Mesothelial cell of epicardium (in vitro differentiated cells): ENCODE data around the gene HOXD3. TPM values are rescaled to one million over a fixed set of nuclear protein-coding genes. Genes with fewer than 3 reads are reported as not detected.
A peak's percentile ranks its signal among the peaks of the same experiment; 100 is the strongest.

Experiments
- DNase-seq, 2 experiments: peaks; one replicate each; pipeline ENCODE4 v3.0.0; 2021; ENCODE audit warnings: low spot score in 2 of 2; ENCODE audit not compliant: unreplicated experiment in 2 of 2
- H3K27ac Mint-ChIP-seq: 2 replicates; pipeline ENCODE4 v1.8.0; 2021; ENCODE audit warnings: mixed read lengths
- H3K27me3 Mint-ChIP-seq: 2 replicates; pipeline ENCODE4 v1.8.0; 2021; ENCODE audit warnings: low read depth, mixed read lengths
- H3K36me3 Mint-ChIP-seq: 2 replicates; pipeline ENCODE4 v1.8.0; 2021; ENCODE audit warnings: mixed read lengths
- H3K4me1 Mint-ChIP-seq: 2 replicates; pipeline ENCODE4 v1.8.0; 2021; ENCODE audit warnings: mixed read lengths
- H3K4me3 Mint-ChIP-seq: 2 replicates; pipeline ENCODE4 v1.8.0; 2021; ENCODE audit warnings: mild to moderate bottlenecking, moderate library complexity, mixed read lengths
- H3K9me3 Mint-ChIP-seq: 2 replicates; pipeline ENCODE4 v1.8.0; 2021; ENCODE audit warnings: mixed read lengths
- total RNA-seq: library from RNA; stranded (reverse); gene quantifications from 3 replicates; pipeline ENCODE4 v1.2.1, GENCODE V29; 2021
- TF ChIP-seq, protein P1 (sequence below): fragments of 200-600 bp; sonication (generic); IDR thresholded peaks from one replicate; pipeline ENCODE4 v1.5.0; 2021; ENCODE audit warnings: antibody characterized with exemption; ENCODE audit not compliant: unreplicated experiment

The HOXD3 gene
- total RNA-seq, 1 donor from 2014 or later: 1.1 TPM

DNA sequence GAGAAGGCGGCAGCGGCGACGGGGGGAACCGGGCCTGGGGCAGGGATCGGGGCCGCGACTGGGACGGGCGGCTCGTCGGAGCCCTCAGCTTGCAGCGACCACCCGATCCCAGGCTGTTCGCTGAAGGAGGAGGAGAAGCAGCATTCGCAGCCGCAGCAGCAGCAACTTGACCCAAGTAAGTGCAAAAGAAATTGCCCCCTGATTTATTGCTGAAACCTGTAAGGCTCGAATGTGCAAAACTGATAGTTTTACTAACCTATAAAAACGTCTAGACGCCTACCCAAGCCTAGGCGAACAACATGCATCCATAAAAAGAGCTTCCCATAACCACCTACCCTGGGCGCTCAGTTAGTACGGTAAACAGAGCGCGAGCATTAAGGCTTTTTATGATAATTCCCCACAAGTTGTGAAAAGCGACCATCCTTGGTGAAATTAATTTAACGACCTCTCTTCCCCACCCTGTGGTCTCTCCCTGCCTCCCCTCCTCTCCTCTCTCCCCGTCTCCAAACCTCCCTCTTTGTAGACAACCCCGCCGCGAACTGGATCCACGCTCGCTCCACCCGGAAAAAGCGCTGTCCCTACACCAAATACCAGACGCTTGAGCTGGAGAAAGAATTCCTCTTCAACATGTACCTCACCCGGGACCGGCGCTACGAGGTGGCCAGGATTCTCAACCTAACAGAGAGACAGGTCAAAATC lies 33.5 kb upstream of the HOXD3 start:
- Mint-ChIP-seq H3K36me3 (no peaks in the 10 kb centered on the region), H3K27me3 (peaks cover 98% of the 10 kb centered on the region), H3K9me3 (no peaks in the 10 kb centered on the region), H3K4me1 (peaks cover 13% of the 10 kb centered on the region), H3K27ac (no peak overlapping the region), H3K4me3 (peak overlapping the region; percentile 58)
- TF ChIP-seq, protein P1, sequence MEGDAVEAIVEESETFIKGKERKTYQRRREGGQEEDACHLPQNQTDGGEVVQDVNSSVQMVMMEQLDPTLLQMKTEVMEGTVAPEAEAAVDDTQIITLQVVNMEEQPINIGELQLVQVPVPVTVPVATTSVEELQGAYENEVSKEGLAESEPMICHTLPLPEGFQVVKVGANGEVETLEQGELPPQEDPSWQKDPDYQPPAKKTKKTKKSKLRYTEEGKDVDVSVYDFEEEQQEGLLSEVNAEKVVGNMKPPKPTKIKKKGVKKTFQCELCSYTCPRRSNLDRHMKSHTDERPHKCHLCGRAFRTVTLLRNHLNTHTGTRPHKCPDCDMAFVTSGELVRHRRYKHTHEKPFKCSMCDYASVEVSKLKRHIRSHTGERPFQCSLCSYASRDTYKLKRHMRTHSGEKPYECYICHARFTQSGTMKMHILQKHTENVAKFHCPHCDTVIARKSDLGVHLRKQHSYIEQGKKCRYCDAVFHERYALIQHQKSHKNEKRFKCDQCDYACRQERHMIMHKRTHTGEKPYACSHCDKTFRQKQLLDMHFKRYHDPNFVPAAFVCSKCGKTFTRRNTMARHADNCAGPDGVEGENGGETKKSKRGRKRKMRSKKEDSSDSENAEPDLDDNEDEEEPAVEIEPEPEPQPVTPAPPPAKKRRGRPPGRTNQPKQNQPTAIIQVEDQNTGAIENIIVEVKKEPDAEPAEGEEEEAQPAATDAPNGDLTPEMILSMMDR: no peak
- DNase-seq: no peak

DNA sequence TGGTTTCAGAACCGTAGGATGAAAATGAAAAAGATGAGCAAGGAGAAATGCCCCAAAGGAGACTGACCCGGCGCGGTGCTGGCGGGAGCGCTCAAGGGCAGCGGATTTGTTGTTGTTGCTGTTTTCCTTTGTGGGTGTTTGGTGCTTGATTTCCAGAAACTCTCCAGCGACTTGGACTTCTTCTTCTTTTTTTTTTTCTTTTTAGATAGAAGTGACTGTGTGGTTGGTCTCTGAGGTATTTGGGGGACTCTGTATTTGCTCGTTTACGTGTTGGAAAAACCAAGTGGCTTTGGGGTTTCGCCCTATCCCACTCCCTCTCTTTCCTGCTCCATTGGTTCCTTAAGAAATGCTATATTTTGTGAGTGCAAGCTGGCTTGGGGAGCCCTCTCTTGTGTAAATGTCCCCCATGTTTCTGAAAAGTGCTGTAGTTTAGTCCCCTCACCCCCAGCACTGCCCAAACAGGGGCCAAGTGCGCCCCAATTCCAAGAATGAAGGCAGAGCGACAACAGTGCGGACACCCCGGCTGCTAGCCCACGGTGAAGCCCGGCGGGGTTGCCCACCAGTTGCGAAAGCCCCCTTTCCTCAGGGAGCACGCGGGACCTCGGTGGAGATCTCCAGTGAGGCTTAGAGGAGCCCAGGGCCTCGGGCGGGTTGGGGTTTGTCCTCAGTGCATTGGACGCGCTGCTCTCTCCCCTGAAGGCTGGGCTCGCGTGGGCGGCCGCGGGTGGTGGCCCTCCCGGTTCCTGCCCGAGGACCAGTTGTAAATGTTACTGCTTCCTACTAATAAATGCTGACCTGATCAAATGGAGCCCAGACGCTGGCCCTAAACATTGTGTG lies 32.8 kb upstream of the HOXD3 start:
- Mint-ChIP-seq H3K36me3 (no peaks in the 10 kb centered on the region), H3K4me3 (peak overlapping the region; percentile 58), H3K27ac (no peak overlapping the region), H3K4me1 (peaks cover 19% of the 10 kb centered on the region), H3K9me3 (no peaks in the 10 kb centered on the region), H3K27me3 (peaks cover 98% of the 10 kb centered on the region)
- no peak for DNase-seq
- TF ChIP-seq, protein P1: no peak

- no peaks in the 10 kb centered on the region for H3K36me3 Mint-ChIP-seq
- TF ChIP-seq, protein P1: no peak
- peaks cover 19% of the 10 kb centered on the region for H3K4me1 Mint-ChIP-seq
- peaks cover 95% of the 10 kb centered on the region for H3K27me3 Mint-ChIP-seq
- H3K4me3 Mint-ChIP-seq: no peak overlapping the region
- H3K27ac Mint-ChIP-seq: no peak overlapping the region
- DNase-seq: no peak
- H3K9me3 Mint-ChIP-seq: no peaks in the 10 kb centered on the region
These were observed 31.9 kb upstream of the HOXD3 start for GRCh38 chr2:176124947-176125771.

- no peaks in the 10 kb centered on the region for H3K36me3 Mint-ChIP-seq
- H3K4me3 Mint-ChIP-seq: no peak overlapping the region
- H3K9me3 Mint-ChIP-seq: no peaks in the 10 kb centered on the region
- H3K4me1 Mint-ChIP-seq: peaks cover 21% of the 10 kb centered on the region
- H3K27me3 Mint-ChIP-seq: peaks cover 91% of the 10 kb centered on the region
- DNase-seq: no peak
- TF ChIP-seq, protein P1: no peak
- H3K27ac Mint-ChIP-seq: no peak overlapping the region
These were observed 31.4 kb upstream of the HOXD3 start for GRCh38 chr2:176125772-176126054.

DNA sequence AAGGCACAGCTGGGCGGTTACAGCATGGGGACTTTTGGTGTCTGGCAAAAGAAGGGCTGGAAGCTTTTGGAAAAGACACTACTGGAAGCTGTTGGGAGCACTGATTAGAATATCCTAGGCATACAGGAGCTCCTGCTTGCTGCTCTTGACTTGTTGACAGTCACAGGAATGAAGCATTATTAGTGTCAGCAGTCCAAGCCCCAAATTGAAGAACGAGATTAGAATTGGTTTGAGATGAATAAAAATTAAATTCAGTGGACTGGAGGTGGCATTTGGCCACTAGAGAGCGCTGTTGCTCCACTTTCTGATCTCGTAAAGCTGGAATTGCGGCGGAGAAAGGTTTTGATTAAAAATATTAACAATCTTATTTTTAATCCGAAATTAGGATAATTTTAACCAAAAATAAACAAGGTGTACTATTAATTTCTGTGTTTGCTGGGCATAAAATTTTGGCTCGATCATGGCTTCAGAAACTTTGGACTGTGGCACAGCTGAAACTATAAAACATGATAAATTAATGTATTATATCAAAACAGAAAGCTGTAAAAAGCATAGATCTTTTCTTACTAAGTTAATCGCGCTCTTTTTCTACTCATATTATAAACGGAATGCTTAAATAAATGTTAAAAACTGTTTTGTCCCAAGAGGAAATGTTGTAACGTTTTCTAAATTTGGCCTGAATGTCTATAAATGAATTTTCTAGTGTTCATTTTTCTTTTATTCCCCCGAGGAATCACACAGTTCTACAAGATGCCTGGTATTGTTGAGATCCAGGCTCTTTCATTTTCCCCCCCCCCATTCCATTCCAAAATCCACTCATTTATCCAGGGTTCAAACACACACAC lies 30.0 kb upstream of the HOXD3 start:
- peak in 1 of 2 experiments; percentile 84 for DNase-seq
- Mint-ChIP-seq H3K4me3 (no peak overlapping the region), H3K27me3 (peaks cover 91% of the 10 kb centered on the region), H3K4me1 (peaks cover 23% of the 10 kb centered on the region), H3K36me3 (no peaks in the 10 kb centered on the region), H3K27ac (no peak overlapping the region), H3K9me3 (no peaks in the 10 kb centered on the region)
- TF ChIP-seq, protein P1: peak; percentile 92
